ENCODE data around the gene SPECC1L. TPM values are rescaled to one million over a fixed set of nuclear protein-coding genes. Genes with fewer than 3 reads are reported as not detected.

SPECC1L gene
- total RNA-seq, 1 experiment from 2014 or later, result 39.9 TPM

Other genes starting within 250 kb of the SPECC1L start
- gene SUSD2, start 89.3 kb upstream of the SPECC1L start, total RNA-seq (2014; rRNA removed), result 0.23 and 0.26 TPM in 2 replicates
- 28.0 and 39.4 TPM in 2 replicates for gene GGT5, start 25.7 kb upstream of the SPECC1L start, total RNA-seq (2014; rRNA removed)
- 0.06 and 0.92 TPM in 2 replicates for gene ADORA2A, start 156.8 kb downstream of the SPECC1L start, total RNA-seq (2014; rRNA removed)
- not detected in 2 replicates for gene UPB1, start 224.5 kb downstream of the SPECC1L start, total RNA-seq (2014; rRNA removed)

Measured in LHCN-M2 (cell line).